ENCODE data around the gene RNF183.

The RNF183 gene

DNA sequence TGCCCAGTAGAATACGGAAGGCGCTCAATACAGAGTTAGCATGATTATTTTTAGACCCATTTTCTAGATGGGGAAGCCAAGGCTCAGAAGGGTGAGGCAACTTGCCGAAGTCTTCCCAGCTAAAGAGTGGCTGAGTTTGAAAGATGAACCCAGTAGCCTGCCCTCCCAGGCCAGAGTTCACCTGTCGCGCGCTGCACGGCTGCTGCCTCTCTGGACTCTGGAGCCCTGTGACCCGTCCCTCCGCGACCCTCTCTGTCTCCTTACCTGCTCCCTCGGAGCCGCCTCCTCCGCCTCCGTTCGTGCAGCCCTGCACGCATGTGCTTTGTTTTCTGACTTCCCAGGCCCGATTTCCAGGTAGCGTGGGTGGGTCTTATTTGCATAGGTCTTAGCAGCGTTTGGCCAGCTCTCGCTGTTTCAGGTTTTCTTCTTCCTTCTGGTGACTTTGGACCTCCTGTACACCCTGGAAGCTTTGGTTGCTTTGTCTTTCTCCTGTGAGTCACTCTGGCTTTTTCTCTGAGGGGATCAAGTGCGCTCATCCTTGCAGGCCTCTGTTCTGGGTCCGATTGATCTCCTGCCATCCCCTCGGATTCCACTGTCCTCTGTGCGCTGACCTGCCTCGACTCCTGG lies at the start of gene RNF183:
RNF183 (minus strand) TSS at position 585 of the 627 bp plus-strand sequence. CDS start 5,192 bp downstream, outside the sequence.
- Mint-ChIP-seq H3K4me1 (peaks cover 4% of the 10 kb centered on the region), H3K27ac (no peak within 1 kb of the TSS), H3K4me3 (no peak within 1 kb of the TSS), H3K27me3 (peaks cover 16% of the 10 kb centered on the region), H3K36me3 (no peaks in the 10 kb centered on the region), H3K9me3 (no peaks in the 10 kb centered on the region)
- ATAC-seq (ENCODE audit: low read depth) = no peak
- DNase-seq (ENCODE audit: low spot score in 2 of 2) = no peak

- ATAC-seq (ENCODE audit: low read depth) (no peak), DNase-seq (ENCODE audit: low spot score in 2 of 2) (no peak)
- Mint-ChIP-seq H3K4me3 (no peak overlapping the region), H3K27me3 (peaks cover 20% of the 10 kb centered on the region), H3K4me1 (peaks cover 16% of the 10 kb centered on the region), H3K9me3 (no peaks in the 10 kb centered on the region), H3K27ac (no peak overlapping the region), H3K36me3 (no peaks in the 10 kb centered on the region)
These were observed 49.2 kb upstream of the RNF183 start for GRCh38 chr9:113352411-113352810.

DNA sequence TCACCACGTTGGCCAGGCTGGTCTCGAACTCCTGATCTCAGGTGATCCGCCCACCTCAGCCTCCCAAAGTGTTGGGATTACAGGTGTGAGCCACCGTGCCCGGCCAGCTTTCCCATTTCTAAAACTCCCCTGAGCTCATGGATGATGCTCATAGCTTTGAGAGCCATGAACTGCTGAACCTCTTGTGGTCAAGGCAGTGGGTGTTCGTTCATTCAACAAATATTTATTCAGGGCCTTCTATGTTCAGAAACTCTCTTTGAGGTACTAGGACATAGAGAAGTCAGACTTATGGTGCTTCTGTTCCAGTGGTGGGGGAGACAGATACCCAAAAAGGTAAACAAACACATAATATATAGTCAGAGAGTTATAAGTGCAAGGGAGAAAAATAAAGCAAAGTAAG lies 48.8 kb upstream of the RNF183 start:
- peaks cover 20% of the 10 kb centered on the region for H3K27me3 Mint-ChIP-seq

GRCh38 chr9:113350937-113351336 lies 47.8 kb upstream of the RNF183 start:
- Mint-ChIP-seq H3K4me1 (peaks cover 16% of the 10 kb centered on the region), H3K27ac (no peak overlapping the region), H3K27me3 (peaks cover 15% of the 10 kb centered on the region), H3K36me3 (no peaks in the 10 kb centered on the region), H3K9me3 (no peaks in the 10 kb centered on the region), H3K4me3 (peak overlapping the region; percentile 44)
- peak; percentile 49 for ATAC-seq (ENCODE audit: low read depth)
- no peak for DNase-seq (ENCODE audit: low spot score in 2 of 2)

More for the DNA sequence above, 48.8 kb upstream of the RNF183 start:
- Mint-ChIP-seq H3K36me3 (no peaks in the 10 kb centered on the region), H3K4me3 (no peak overlapping the region), H3K9me3 (no peaks in the 10 kb centered on the region), H3K27ac (no peak overlapping the region), H3K4me1 (peaks cover 16% of the 10 kb centered on the region)
- ATAC-seq (ENCODE audit: low read depth) (no peak), DNase-seq (ENCODE audit: low spot score in 2 of 2) (no peak)

DNA sequence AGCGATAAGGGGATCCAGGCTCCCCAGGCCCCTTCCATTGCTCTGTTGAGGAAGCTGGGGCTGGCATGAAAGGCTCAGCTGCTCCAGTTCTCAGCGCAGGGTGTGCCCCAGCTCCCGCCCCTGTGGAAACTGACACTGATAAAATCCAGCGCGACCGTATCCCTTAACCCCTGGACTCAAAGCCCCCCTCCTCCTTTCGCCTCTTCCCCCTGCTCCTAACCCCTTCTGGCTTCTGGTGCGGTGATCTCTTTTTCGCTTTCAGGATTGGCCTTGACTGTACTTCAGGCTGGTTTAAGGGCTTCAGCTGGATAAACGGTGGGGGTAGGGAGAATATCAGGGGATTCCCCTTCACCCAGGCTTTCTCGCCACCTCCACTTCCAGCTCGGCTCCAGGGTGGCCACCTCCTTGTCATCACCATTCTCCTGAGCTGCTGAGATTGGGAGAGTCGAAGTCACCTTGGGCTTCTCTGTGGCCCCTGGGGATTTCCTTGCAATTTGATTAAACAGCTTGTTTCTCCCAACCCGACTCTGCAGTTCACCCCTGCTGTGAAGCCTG lies 47.0 kb upstream of the RNF183 start:
- DNase-seq (ENCODE audit: low spot score in 2 of 2) = no peak

GRCh38 chr9:113349445-113350094 lies 46.4 kb upstream of the RNF183 start, which contains the start of gene BSPRY:
TSS of gene BSPRY (plus strand) at chr9:113349541. CDS start at chr9:113349580, 39 bp downstream.
- H3K4me1 Mint-ChIP-seq = peaks cover 16% of the 10 kb centered on the region
- H3K36me3 Mint-ChIP-seq = no peaks in the 10 kb centered on the region
- no peak within 1 kb of the TSS for H3K27ac Mint-ChIP-seq
- peak within 1 kb of the TSS; percentile 83 for H3K4me3 Mint-ChIP-seq
- ATAC-seq (ENCODE audit: low read depth) = peak; percentile 67
- H3K9me3 Mint-ChIP-seq = no peaks in the 10 kb centered on the region
- DNase-seq (ENCODE audit: low spot score in 2 of 2) = peak; percentile 16 to 45
- peaks cover 15% of the 10 kb centered on the region for H3K27me3 Mint-ChIP-seq

More for the DNA sequence above, 47.0 kb upstream of the RNF183 start:
- peaks cover 15% of the 10 kb centered on the region for H3K27me3 Mint-ChIP-seq
- no peak for ATAC-seq (ENCODE audit: low read depth)
- H3K9me3 Mint-ChIP-seq = no peaks in the 10 kb centered on the region
- H3K36me3 Mint-ChIP-seq = no peaks in the 10 kb centered on the region
- H3K4me1 Mint-ChIP-seq = peaks cover 16% of the 10 kb centered on the region
- peak overlapping the region; percentile 78 for H3K4me3 Mint-ChIP-seq
- H3K27ac Mint-ChIP-seq = no peak overlapping the region

GRCh38 chr9:113349066-113349444 lies 45.9 kb upstream of the RNF183 start:
- Mint-ChIP-seq H3K27me3 (peaks cover 15% of the 10 kb centered on the region), H3K4me3 (peak overlapping the region; percentile 83), H3K9me3 (no peaks in the 10 kb centered on the region), H3K36me3 (no peaks in the 10 kb centered on the region), H3K4me1 (peaks cover 16% of the 10 kb centered on the region), H3K27ac (no peak overlapping the region)
- no peak for DNase-seq (ENCODE audit: low spot score in 2 of 2)
- no peak for ATAC-seq (ENCODE audit: low read depth)

- DNase-seq (ENCODE audit: low spot score in 2 of 2) = no peak
- H3K4me1 Mint-ChIP-seq = peaks cover 16% of the 10 kb centered on the region
These were observed 45.3 kb upstream of the RNF183 start for GRCh38 chr9:113348437-113348836.

GRCh38 chr9:113345671-113346070 lies 42.5 kb upstream of the RNF183 start:
- Mint-ChIP-seq H3K27me3 (no peaks in the 10 kb centered on the region), H3K27ac (no peak overlapping the region)

More at GRCh38 chr9:113348437-113348836, 45.3 kb upstream of the RNF183 start:
- Mint-ChIP-seq H3K9me3 (no peaks in the 10 kb centered on the region), H3K27ac (no peak overlapping the region), H3K36me3 (no peaks in the 10 kb centered on the region), H3K4me3 (peak overlapping the region; percentile 34), H3K27me3 (peaks cover 15% of the 10 kb centered on the region)
- no peak for ATAC-seq (ENCODE audit: low read depth)

DNA sequence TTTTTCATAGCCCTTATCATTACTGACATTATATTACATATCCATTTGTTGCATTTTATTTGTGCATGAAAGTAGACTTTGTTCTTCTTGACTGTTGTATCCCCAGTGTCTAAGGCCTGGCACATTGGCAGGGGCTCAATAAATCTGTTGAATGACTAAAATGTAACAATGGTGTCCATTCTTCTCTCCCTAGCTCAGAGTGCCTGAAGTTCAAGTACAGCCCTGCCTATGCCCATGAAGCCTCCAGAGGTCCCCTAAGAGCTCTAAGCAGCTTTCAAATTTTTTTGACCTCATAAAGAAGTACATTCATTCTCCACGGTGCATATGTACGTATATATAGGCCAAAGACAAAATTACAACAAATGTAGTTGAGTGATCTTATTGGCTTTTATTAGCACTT lies 42.0 kb upstream of the RNF183 start:
- H3K27me3 Mint-ChIP-seq = no peaks in the 10 kb centered on the region
- ATAC-seq (ENCODE audit: low read depth) = no peak
- H3K27ac Mint-ChIP-seq = no peak overlapping the region
- H3K4me1 Mint-ChIP-seq = peaks cover 9% of the 10 kb centered on the region
- no peak overlapping the region for H3K4me3 Mint-ChIP-seq
- no peaks in the 10 kb centered on the region for H3K9me3 Mint-ChIP-seq
- no peak for DNase-seq (ENCODE audit: low spot score in 2 of 2)
- no peaks in the 10 kb centered on the region for H3K36me3 Mint-ChIP-seq

More at GRCh38 chr9:113345671-113346070, 42.5 kb upstream of the RNF183 start:
- Mint-ChIP-seq H3K36me3 (no peaks in the 10 kb centered on the region), H3K4me1 (peaks cover 8% of the 10 kb centered on the region), H3K4me3 (no peak overlapping the region), H3K9me3 (no peaks in the 10 kb centered on the region)
- ATAC-seq (ENCODE audit: low read depth) = no peak
- DNase-seq (ENCODE audit: low spot score in 2 of 2) = no peak

- DNase-seq (ENCODE audit: low spot score in 2 of 2) (no peak), ATAC-seq (ENCODE audit: low read depth) (no peak)
- Mint-ChIP-seq H3K36me3 (no peaks in the 10 kb centered on the region), H3K27ac (no peak overlapping the region), H3K4me1 (peaks cover 10% of the 10 kb centered on the region), H3K4me3 (no peak overlapping the region), H3K9me3 (no peaks in the 10 kb centered on the region), H3K27me3 (no peaks in the 10 kb centered on the region)
These were observed 40.6 kb upstream of the RNF183 start for GRCh38 chr9:113343732-113344231.

DNA sequence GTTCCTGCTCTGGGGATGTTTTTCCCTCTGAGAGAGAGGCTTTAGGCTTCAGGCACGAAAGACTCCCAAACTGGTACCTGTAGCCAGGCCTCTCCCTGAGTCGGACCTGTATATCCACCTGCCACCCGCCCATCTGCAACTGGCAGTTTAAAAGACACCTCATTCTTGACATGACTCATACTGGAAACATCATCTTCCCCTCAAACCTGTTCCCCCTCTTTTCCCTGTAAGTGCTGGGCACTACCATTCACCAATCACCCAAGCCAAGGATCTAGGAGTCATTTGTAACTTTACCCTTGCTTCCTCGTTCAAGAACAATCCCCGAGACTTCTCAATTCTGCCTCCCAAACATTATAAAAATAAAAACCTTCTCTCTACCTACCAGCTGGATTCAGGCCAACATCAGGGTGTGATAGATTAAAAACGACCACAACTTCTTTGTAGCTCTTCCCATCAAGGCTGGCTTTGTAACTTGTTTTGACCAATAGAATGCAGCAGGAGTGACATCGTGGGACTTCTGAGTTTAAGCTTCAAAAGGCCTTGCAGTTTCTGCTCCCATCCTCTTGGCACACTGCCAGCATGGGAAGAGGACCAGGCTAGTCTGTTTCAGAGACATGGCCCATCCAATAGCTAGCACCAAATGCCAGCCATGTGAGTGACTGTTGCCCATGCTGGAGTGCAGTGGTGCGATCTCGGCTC lies 38.7 kb upstream of the RNF183 start:
- Mint-ChIP-seq H3K27ac (no peak overlapping the region), H3K4me1 (peaks cover 10% of the 10 kb centered on the region), H3K4me3 (no peak overlapping the region), H3K9me3 (no peaks in the 10 kb centered on the region), H3K36me3 (no peaks in the 10 kb centered on the region), H3K27me3 (no peaks in the 10 kb centered on the region)
- DNase-seq (ENCODE audit: low spot score in 2 of 2) = no peak
- no peak for ATAC-seq (ENCODE audit: low read depth)

GRCh38 chr9:113340011-113340699 lies 37.0 kb upstream of the RNF183 start, which contains the start of gene WDR31:
TSS of gene WDR31 (minus strand) at chr9:113340275. CDS start at chr9:113332022, 8,253 bp downstream.
- H3K4me1 Mint-ChIP-seq = peaks cover 10% of the 10 kb centered on the region
- H3K36me3 Mint-ChIP-seq = no peaks in the 10 kb centered on the region
- no peak within 1 kb of the TSS for H3K27ac Mint-ChIP-seq
- peak; percentile 95 for ATAC-seq (ENCODE audit: low read depth)
- H3K27me3 Mint-ChIP-seq = no peaks in the 10 kb centered on the region
- peak; percentile 57 to 79 for DNase-seq (ENCODE audit: low spot score in 2 of 2)
- peak within 1 kb of the TSS; percentile 84 for H3K4me3 Mint-ChIP-seq
- no peaks in the 10 kb centered on the region for H3K9me3 Mint-ChIP-seq
